HL-60 (cell line): Measurements from ENCODE around the gene ELF2.
A peak's percentile ranks its signal among the peaks of the same experiment; 100 is the strongest.

ENCODE experiments used
- DNase-seq, 2 experiments: peaks; one replicate each; pipeline ENCODE4 v3.0.0-alpha.2; 2010 to 2020; ENCODE audit warnings: low read depth in 1 of 2, low spot score in 1 of 2
- H3K27ac ChIP-seq: fragments of 250-450 bp; sonication (Bioruptor Pico); replicated peaks from 2 replicates; pipeline ENCODE4 v1.5.1; 2020; ENCODE audit warnings: mild to moderate bottlenecking, moderate library complexity
- H3K27me3 ChIP-seq: fragments of 250-450 bp; sonication (Bioruptor Pico); 2 replicates; pipeline ENCODE4 v1.5.1; 2021; ENCODE audit warnings: mild to moderate bottlenecking, moderate library complexity; ENCODE audit not compliant: insufficient read depth, poor library complexity, severe bottlenecking
- H3K4me3 ChIP-seq: replicated peaks from 2 replicates; pipeline ENCODE4 v1.5.1; 2011; ENCODE audit warnings: mild to moderate bottlenecking, control low read depth, low read length; ENCODE audit not compliant: insufficient read depth
- CTCF ChIP-seq: IDR thresholded peaks from one replicate; pipeline ENCODE4 v1.5.1; 2011; ENCODE audit warnings: low read length, control low read depth, inconsistent platforms; ENCODE audit not compliant: insufficient read depth
- GABPA ChIP-seq: IDR thresholded peaks from 2 replicates; pipeline ENCODE4 v1.6.1; 2012; ENCODE audit warnings: low read depth
- POLR2AphosphoS5 ChIP-seq: IDR thresholded peaks from 2 replicates; pipeline ENCODE4 v1.6.1; 2012; ENCODE audit warnings: low read depth
- REST ChIP-seq: IDR thresholded peaks from 2 replicates; pipeline ENCODE4 v1.6.1; 2012; ENCODE audit warnings: low read depth; ENCODE audit not compliant: insufficient replicate concordance
- SPI1 ChIP-seq: IDR thresholded peaks from 2 replicates; pipeline ENCODE4 v1.6.1; 2012; ENCODE audit warnings: low read depth, mild to moderate bottlenecking, borderline replicate concordance

ELF2 gene

GRCh38 chr4:139017861-139018260, 159.2 kb downstream of the ELF2 start:
- Histone ChIP-seq H3K4me3 (peak overlapping the region; percentile 59), H3K27me3 (no peaks in the 10 kb centered on the region), H3K27ac (peak overlapping the region; percentile 99)
- TF ChIP-seq SPI1, result no peak
- TF ChIP-seq REST, result no peak
- TF ChIP-seq GABPA, result no peak
- no peak for TF ChIP-seq POLR2AphosphoS5
- no peak for TF ChIP-seq CTCF
- no peak for DNase-seq

- TF ChIP-seq REST, result no peak
- no peak; the same call in 1 of the 2 replicates for TF ChIP-seq POLR2AphosphoS5
- peak in 1 of 2 experiments; percentile 48 for DNase-seq
- Histone ChIP-seq H3K27ac (peak overlapping the region; percentile 99), H3K27me3 (no peaks in the 10 kb centered on the region), H3K4me3 (peak overlapping the region; percentile 59)
These were observed 161.0 kb downstream of the ELF2 start for GRCh38 chr4:139015948-139016471.

GRCh38 chr4:139015269-139015947, 161.6 kb downstream of the ELF2 start, which contains the start of gene NOCT:
Gene NOCT, plus strand, starts transcription at chr4:139015781. Its CDS starts 201 bp downstream, at chr4:139015982.
- no peaks in the 10 kb centered on the region for H3K27me3 ChIP-seq
- H3K27ac ChIP-seq, result peak within 1 kb of the TSS; percentile 99
- DNase-seq, result peak; percentile 77 to 90
- TF ChIP-seq REST (peak; percentile 80), POLR2AphosphoS5 (peak; percentile 94), SPI1 (no peak; the same call in 1 of the 2 replicates)
- H3K4me3 ChIP-seq, result peak within 1 kb of the TSS; percentile 59
